AG04450 (cell line): ENCODE measurements around the gene PDE3A. TPM values are rescaled to one million over a fixed set of nuclear protein-coding genes. Genes with fewer than 3 reads are reported as not detected.

Source experiments
- CTCF ChIA-PET: fragments of 300-600, 350-600 bp; formaldehyde crosslinking; extraction: SDS; loops from one replicate; lab custom pipeline; 2022; ENCODE audit warnings: antibody characterized with exemption, inconsistent platforms; lab: Charles Lee
- POLR2A ChIA-PET: fragments of 350-600 bp; formaldehyde crosslinking; extraction: SDS; loops from one replicate; lab custom pipeline; 2021; ENCODE audit warnings: antibody characterized with exemption, inconsistent platforms; lab: Yijun Ruan, JAX
- DNase-seq: peaks from one replicate; pipeline ENCODE4 v3.0.0-alpha.2; 2011; ENCODE audit warnings: low read depth, low spot score
- H3K27ac ChIP-seq: one replicate; pipeline ENCODE4 v1.5.1; 2012; ENCODE audit warnings: low read depth, low read length, control low read depth
- H3K27me3 ChIP-seq: one replicate; pipeline ENCODE4 v1.6.0; 2012; ENCODE audit warnings: low read length; ENCODE audit not compliant: control insufficient read depth, insufficient read depth
- H3K4me3 ChIP-seq: 2 replicates; pipeline ENCODE4 v1.5.1; 2011; ENCODE audit warnings: mild to moderate bottlenecking, low read depth, low read length, control low read depth
- H3K9me3 ChIP-seq: 2 replicates; pipeline ENCODE4 v1.5.1; 2012; ENCODE audit warnings: low read length; ENCODE audit not compliant: control insufficient read depth, insufficient read depth
- CTCF ChIP-seq: IDR thresholded peaks from 2 replicates; pipeline ENCODE4 v1.5.1; 2011; ENCODE audit warnings: low read depth, low read length, control low read depth, inconsistent platforms
- polyA plus RNA-seq: library from polyadenylated mRNA; depleted of rRNA; stranded (reverse); fragments of >200 nt; gene quantifications from 2 replicates; pipeline ENCODE4 v1.2.3, GENCODE V29; 2011

The PDE3A gene
- polyA plus RNA-seq, 1 experiment = 0.10 TPM

- Histone ChIP-seq H3K4me3 (no peak overlapping the region), H3K27me3 (no peaks in the 10 kb centered on the region), H3K9me3 (no peaks in the 10 kb centered on the region), H3K27ac (no peak overlapping the region)
- POLR2A ChIA-PET = no interaction called here
- DNase-seq = no peak
- CTCF ChIA-PET = interaction anchor here (1.3 to 3.7 kb wide), 2 partner anchors 12 to 42 kb away, joined by 3 to 30 read pairs; no protein-coding TSS in a partner anchor
- TF ChIP-seq CTCF = no peak
These were observed 192.6 kb downstream of the PDE3A start for GRCh38 chr12:20560935-20561334.

- Histone ChIP-seq H3K4me3 (no peak overlapping the region), H3K27me3 (no peaks in the 10 kb centered on the region), H3K9me3 (no peaks in the 10 kb centered on the region), H3K27ac (no peak overlapping the region)
- TF ChIP-seq CTCF = no peak
- ChIA-PET POLR2A (no interaction called here), CTCF (interaction anchor here (0.7 to 3.7 kb wide), 3 partner anchors 13 to 41 kb away, joined by 3 to 30 read pairs (median 3); no protein-coding TSS in a partner anchor)
- no peak for DNase-seq
These were observed 193.5 kb downstream of the PDE3A start for GRCh38 chr12:20561871-20562270.

GRCh38 chr12:20567413-20567812 lies 199.1 kb downstream of the PDE3A start:
- no peak for TF ChIP-seq CTCF
- POLR2A ChIA-PET = no interaction called here
- Histone ChIP-seq H3K27ac (no peak overlapping the region), H3K4me3 (no peak overlapping the region), H3K9me3 (no peaks in the 10 kb centered on the region), H3K27me3 (no peaks in the 10 kb centered on the region)
- CTCF ChIA-PET = interaction anchor here (0.6 kb wide), 1 partner anchor 18 kb away, joined by 3 read pairs; no protein-coding TSS in a partner anchor
- no peak for DNase-seq

GRCh38 chr12:20572451-20572850 lies 204.1 kb downstream of the PDE3A start:
- no peak for TF ChIP-seq CTCF
- H3K9me3 ChIP-seq = no peaks in the 10 kb centered on the region
- no peak for DNase-seq
- H3K27me3 ChIP-seq = no peaks in the 10 kb centered on the region
- ChIA-PET POLR2A (no interaction called here), CTCF (no interaction called here)
- no peak overlapping the region for H3K27ac ChIP-seq
- no peak overlapping the region for H3K4me3 ChIP-seq

GRCh38 chr12:20576528-20576927 lies 208.2 kb downstream of the PDE3A start:
- ChIA-PET CTCF (no interaction called here), POLR2A (no interaction called here)
- no peak overlapping the region for H3K27ac ChIP-seq
- no peaks in the 10 kb centered on the region for H3K27me3 ChIP-seq
- no peak overlapping the region for H3K4me3 ChIP-seq
- no peaks in the 10 kb centered on the region for H3K9me3 ChIP-seq
- no peak for DNase-seq
- no peak for TF ChIP-seq CTCF
